GM11168 (cell line): ENCODE data around the gene FAM240B.

Experiments
- in situ Hi-C: fragments of 300-500 bp; cut with MboI; formaldehyde crosslinking; loops from one replicate; pipeline ENCODE4 v1.12.0; 2022; ENCODE audit warnings: low sequenced_read_pairs; ENCODE audit not compliant: unreplicated experiment

FAM240B gene

DNA sequence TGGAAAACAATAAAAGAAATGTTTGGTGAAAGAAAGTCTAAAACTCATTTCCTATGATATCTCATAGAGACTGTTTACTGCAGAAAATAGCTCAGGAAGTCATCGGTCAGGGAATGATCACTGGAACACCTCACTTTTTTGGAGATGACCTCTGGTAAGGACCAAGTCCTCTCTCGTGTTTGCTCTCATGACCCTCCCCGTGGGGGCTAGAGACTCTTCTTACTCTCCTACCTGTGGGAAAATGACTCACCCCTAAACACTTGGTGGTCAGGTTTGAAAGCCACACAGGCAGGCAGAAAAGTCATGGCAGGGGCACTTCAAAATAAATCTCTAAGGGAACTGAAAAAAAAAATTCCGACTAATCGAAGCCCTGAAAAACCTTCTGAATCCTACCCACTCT lies 48.2 kb downstream of the FAM240B start:
- in situ Hi-C loops = no loop called here

DNA sequence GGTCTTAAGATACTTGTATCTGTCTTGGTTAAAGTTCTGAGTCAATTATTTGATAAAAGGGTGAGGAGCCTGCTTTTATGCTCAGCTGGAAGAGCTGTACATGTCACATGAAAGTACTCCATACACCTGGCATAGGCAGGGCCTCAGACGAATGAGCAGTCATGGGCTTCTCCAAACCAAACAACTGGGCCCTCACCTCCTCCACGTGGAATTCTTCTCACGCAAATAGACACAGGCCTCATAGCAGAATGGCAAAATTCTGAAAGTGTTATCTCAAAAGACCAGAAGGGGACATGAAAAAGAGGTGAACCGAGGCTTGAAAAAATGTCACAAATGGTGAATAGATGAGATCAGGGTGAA lies 48.6 kb downstream of the FAM240B start:
- in situ Hi-C loops = no loop called here

DNA sequence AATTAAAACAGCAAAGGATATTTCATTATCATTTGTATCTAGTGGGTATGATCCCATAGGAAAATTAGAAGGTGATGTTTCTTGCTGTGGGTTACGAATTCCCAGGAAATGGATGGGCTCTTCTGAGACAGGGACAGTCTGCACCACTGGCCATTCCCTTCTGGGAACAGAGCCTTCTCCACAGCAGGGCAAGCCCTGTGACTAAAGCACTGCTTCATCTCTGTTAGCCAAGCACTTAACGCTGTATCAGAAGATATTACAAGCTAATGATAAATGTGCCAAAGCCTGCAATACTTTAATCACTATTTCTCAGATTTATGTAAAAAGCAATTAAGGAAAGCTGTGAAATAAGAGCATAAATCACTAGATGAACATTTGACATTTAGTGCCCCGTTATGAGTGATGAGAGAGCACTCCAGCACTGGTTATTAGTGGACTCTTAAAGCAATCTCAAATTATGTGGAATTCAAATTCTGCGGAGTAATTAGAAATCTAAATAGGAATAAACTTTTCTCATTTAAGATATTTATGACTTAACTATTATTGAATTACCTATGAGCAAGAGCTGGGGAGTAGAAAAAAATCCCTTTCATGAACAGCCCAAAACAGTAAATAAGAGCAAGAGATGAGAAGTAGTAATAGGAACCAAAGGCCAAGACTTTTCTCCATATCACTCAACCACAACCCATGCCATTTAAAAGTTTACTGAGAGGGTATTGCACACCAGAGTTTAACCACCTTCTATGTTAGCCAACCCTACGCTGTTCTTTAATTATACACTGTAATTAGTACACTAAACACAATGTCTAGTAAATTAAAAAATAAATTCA lies 49.2 kb downstream of the FAM240B start:
- in situ Hi-C loops = no loop called here

DNA sequence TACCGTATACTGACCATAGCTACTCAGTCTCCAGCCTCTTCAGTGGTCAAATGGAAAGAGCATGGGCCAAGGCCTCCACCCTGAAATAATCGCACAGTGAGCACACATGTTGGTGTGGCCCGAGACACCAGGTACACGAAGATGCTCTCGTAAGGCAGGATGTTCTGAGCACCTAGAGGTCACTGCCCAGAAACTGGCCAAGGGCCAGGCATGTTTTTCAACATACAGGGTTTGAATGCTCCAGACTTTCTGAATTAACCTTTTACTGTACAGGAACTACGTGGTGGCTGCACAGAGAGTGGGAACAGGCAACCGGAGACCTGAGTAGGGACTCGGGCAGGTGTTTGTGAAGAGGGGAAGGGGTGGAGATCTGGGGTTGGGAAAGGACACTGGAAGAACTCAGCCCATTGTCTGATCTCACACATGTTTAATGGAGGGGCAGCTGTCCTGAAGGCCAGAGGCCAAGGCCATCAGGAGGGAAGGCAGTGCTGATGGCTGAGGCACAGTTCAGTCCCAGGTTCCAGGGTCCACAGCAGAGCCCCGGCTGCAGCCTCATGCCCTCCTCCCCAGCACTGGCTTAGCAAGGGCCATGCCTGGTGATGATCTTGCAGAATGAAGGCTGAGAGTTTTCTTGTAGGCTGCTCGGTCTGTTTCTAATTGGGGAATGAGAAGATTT lies 51.0 kb downstream of the FAM240B start:
- in situ Hi-C loops = no loop called here

DNA sequence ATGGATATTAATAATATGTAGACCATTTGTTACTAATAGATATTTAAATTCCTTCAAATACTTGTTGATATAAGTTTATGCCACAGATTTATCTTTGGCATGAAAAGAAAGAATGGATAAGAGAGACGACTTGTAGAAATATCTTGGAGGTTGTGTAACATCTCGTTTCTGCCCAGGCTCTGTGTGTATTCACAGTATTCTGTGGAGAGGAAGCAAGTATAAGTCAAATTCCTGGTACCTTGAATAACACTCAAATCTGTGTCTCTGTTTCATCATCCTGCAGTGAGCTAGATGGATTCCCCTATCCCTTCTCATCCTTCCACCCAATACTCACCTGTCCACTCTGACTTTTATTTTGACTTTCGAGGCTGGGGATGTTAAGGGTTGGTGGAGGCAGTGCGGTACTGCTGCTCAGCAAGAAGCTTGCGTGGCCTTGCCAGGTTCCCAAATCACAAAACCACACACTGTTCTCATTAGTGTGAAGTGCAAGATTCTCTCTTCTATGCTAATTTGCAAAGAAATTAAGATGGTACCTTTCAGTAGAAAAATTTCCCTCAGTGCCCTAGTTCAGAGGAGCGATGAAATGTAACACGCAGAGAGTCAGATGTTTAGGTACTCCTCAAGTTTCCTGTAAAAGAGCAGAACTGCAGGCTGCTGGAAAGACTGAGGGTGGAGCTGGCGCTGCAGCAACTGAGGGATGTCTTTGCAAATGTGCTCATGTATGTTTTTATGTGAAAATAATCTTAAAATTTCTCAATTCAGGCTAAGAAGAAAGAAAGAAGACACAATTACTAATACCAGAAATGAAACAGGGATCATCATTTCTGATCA lies 57.0 kb downstream of the FAM240B start:
- in situ Hi-C loops = no loop called here

DNA sequence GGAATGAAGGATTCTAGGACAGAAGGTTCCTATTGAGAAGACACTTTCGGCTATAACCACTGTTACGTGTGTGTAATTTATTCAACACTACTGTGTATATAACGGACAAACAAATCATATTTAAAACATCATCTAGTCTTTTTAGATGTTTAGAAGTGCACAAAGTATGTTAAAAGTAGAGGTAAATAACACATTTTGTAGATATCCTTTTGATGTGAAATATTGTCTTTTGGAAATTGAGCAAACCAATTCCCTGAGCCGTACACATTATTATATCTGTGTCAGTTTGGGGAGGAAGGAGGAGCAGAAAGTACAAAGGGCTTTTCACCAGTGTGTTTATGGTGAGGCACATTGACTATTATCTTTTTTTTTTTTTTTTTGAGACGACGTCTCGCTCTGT lies 60.4 kb downstream of the FAM240B start:
- in situ Hi-C loops = no loop called here

DNA sequence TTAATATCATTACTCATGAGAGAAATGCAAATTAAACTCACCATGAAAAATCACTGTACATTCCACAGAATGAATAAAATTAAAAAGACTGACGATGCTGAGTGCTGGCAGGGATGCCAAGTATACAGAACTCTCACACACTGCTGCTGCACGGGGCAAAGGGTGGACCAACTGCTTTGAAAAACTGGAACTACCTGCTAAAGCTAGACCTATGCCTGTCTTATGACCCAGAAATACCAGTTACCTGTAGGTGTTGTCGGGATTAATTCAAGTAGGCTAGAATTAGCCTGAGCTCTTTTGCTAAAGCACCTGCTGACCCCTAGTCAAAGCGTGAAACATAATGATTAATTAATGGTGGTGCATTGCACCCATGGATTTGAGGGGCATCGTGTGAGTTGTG lies 63.0 kb downstream of the FAM240B start:
- in situ Hi-C loops = no loop called here

DNA sequence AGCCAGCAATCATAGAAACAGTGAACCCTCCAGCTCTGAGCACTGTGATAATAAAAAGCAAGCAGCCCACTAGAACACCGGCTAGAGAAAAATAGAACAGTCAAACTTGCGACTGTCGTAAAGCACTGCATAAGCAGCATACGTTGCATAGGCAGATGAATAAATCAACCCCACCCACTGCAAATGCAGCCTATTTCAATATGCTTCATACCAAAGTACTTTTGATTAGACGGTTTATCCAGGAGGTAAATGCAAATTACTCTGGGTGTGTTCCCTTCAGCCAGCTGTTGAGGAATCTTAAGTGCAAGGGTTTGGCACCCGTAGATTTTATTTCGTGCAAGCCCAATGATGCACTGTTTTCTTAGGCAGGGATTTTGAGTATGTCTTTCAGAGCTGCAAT lies 67.4 kb downstream of the FAM240B start:
- in situ Hi-C loops = no loop called here

DNA sequence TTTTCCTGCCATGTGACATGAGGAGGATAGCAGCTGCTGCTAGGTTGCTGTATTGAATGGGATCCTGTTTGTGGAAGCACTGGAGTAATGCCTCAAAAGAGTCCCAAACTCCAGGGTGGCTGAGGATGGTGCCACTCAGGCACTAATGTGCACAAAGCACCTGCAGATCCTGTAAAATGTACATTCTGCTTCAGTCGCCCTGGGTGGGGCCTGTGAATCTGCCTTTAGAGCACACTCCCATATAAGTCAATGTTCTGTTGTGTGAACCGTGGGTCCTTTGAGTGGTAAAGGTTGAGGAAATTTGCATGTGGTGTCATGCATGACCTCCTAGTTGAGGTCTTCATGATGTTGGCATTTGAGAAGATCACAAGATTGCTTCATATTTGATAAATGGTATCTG lies 67.9 kb downstream of the FAM240B start:
- in situ Hi-C loops = no loop called here

DNA sequence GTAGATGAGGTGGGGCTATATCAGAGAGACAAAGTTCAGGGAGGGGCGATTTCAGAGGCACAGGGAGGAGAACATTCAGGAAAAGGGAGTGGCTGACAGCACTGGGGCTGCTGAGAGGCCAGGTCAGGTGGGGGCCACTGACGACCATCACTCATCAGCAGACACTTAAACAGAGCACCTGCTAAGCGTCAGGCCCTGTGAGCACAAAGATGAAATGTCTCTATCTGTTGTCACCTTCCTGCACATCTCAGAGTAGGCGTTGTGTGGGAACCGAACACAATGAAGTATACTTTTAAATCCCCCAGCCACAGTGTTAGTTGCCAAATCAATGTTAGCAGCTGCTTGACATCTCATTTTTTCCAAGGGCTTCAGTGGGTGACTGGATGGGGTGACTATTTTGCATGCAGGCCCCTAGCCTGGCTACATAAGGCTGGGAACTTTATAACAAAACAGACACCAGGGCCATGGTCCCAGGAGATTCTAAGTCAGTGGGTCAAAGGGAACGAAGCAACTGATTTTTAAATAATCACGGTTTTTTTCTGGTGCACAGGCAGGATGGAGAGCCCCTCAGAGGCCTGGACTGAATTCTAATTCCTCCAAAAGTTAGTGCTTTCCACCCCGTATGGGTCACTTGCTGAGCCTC lies 68.4 kb downstream of the FAM240B start:
- in situ Hi-C loops = no loop called here

DNA sequence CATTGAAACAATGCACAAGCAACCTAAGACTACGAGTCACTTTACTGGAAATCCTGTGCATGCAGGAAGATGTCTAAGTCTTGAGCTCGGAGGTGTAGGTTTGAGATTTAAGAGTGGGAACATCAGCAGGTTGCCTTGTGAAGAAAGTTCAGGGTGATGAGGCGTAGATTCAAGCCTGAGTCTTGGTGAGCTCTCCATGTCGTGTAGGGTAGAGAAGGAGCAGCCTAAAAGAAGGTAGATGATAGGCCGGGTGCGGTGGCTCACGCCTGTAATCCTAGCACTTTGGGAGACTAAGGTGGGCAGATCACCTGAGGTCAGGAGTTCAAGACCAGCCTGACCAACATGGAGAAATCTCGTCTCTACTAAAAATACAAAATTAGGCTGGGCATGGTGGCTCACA lies 69.4 kb downstream of the FAM240B start:
- in situ Hi-C loops = no loop called here

DNA sequence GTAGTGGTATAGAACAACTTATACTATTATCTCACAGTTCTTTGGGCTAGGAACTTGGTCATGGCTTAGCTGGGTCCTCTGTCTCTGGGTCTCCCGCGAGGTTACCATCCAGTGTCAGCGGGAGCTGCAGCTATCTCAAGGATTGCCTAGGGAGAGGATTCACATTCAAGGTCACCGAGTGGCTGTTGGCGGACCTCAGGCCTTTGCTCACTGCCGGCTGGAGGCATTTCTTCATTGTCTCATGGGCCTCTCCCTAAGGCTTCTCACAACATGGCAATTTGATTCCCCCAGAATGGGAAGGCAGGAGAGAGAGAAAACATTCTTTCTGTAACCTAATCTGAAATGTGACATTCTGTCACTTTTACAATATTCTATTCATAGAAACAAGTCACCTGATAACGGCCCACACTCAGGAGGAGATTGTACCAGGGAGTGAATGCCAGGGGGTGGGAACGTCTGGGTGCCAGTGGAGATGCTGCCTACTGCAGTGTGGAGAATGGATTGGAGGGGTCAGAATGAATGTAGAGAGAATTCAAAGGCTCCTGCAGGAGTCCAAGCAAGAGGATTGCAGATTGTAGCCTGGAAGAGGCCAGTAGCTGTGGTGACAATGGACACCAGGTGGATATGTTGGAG lies 70.1 kb downstream of the FAM240B start:
- in situ Hi-C loops = no loop called here

DNA sequence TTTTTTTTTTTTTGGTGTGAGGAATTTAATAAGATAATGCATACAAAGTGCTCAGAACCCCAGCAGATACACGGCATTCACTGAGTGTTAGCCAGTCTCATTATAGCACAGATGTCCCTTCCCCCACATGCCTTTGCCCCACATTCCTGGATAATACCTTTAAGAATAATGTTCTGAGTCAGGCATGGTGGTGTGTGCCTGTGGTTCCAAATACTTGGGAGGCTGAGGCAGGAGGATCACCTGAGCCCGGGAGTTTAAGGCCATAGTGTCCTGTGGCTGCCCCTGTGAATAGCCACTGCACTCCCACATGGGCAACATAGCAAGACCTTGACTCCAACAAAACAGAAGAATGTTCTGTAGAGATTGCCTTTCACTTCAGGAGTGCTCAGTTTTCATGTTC lies 75.3 kb downstream of the FAM240B start:
- in situ Hi-C loops = no loop called here
